ENCODE measurements around the gene NLRP7.
"Not testable (repeated sequence)": the region's sequence is repeated elsewhere in the genome, so short reads cannot be mapped to it uniquely, and the experiment has no call there.

NLRP7 gene

GRCh38 chr19:54916822-54917221 is 30.5 kb downstream of the NLRP7 start:
- no peaks in the 10 kb centered on the region for H3K79me2 ChIP-seq (ENCODE audit: insufficient read depth, low read length)
- no peaks in the 10 kb centered on the region for H3K36me3 ChIP-seq (ENCODE audit: low read length)
- H2AFZ ChIP-seq (ENCODE audit: low read depth, low read length, severe bottlenecking): no peak overlapping the region

GRCh38 chr19:54907899-54908298 is 39.4 kb downstream of the NLRP7 start:
- H3K4me3 ChIP-seq (ENCODE audit: insufficient read depth, low read length, poor library complexity, severe bottlenecking); H3F3A ChIP-seq (ENCODE audit: insufficient read depth); H3K9ac ChIP-seq (ENCODE audit: low read length); H4K20me1 ChIP-seq (ENCODE audit: low read depth, low read length); H3K9me2 ChIP-seq (replicated peaks; ENCODE audit: insufficient read depth, low read length); H2AFZ ChIP-seq (ENCODE audit: low read depth, low read length, severe bottlenecking); H3K27me3 ChIP-seq (ENCODE audit: low read length); H3K27ac ChIP-seq (ENCODE audit: low read depth, low read length); H3K4me2 ChIP-seq (ENCODE audit: low read depth, low read length, poor library complexity, severe bottlenecking); H3K36me3 ChIP-seq (ENCODE audit: low read length); H3K79me2 ChIP-seq (ENCODE audit: insufficient read depth, low read length); H3K9me3 ChIP-seq (ENCODE audit: insufficient read depth, low read length): not testable (repeated sequence)

More at GRCh38 chr19:54916822-54917221, 30.5 kb downstream of the NLRP7 start:
- no peak overlapping the region for H3K4me2 ChIP-seq (ENCODE audit: low read depth, low read length, poor library complexity, severe bottlenecking)
- peaks cover 9% of the 10 kb centered on the region; the same call in 1 of the 2 replicates for H3F3A ChIP-seq (ENCODE audit: insufficient read depth)
- no peaks in the 10 kb centered on the region for H4K20me1 ChIP-seq (ENCODE audit: low read depth, low read length)
- H3K4me3 ChIP-seq (ENCODE audit: insufficient read depth, low read length, poor library complexity, severe bottlenecking): no peak overlapping the region
- H3K9me2 ChIP-seq (replicated peaks; ENCODE audit: insufficient read depth, low read length): no peaks in the 10 kb centered on the region
- no peaks in the 10 kb centered on the region for H3K27me3 ChIP-seq (ENCODE audit: low read length)
- no peak overlapping the region for H3K9ac ChIP-seq (ENCODE audit: low read length)
- no peaks in the 10 kb centered on the region for H3K9me3 ChIP-seq (ENCODE audit: insufficient read depth, low read length)
- no peak overlapping the region for H3K27ac ChIP-seq (ENCODE audit: low read depth, low read length)
- TF ChIP-seq EZH2phosphoT487 (conservative IDR thresholded peaks at IDR 0.05; ENCODE audit: low read length): no peak
- TF ChIP-seq CTCF (IDR thresholded peaks at IDR 0.05; ENCODE audit: insufficient read depth, low read length, poor library complexity, severe bottlenecking): no peak

- no peak overlapping the region for H3K4me2 ChIP-seq (ENCODE audit: low read depth, low read length, poor library complexity, severe bottlenecking)
- no peak overlapping the region for H2AFZ ChIP-seq (ENCODE audit: low read depth, low read length, severe bottlenecking)
- no peaks in the 10 kb centered on the region for H3K79me2 ChIP-seq (ENCODE audit: insufficient read depth, low read length)
- no peaks in the 10 kb centered on the region for H3F3A ChIP-seq (ENCODE audit: insufficient read depth)
- H3K36me3 ChIP-seq (ENCODE audit: low read length): no peaks in the 10 kb centered on the region
- H3K27ac ChIP-seq (ENCODE audit: low read depth, low read length): no peak overlapping the region
- H3K9me2 ChIP-seq (replicated peaks; ENCODE audit: insufficient read depth, low read length): no peaks in the 10 kb centered on the region
- no peak overlapping the region for H3K9ac ChIP-seq (ENCODE audit: low read length)
- no peaks in the 10 kb centered on the region for H3K27me3 ChIP-seq (ENCODE audit: low read length)
- H3K9me3 ChIP-seq (ENCODE audit: insufficient read depth, low read length): no peaks in the 10 kb centered on the region
- H3K4me3 ChIP-seq (ENCODE audit: insufficient read depth, low read length, poor library complexity, severe bottlenecking): no peak overlapping the region
- H4K20me1 ChIP-seq (ENCODE audit: low read depth, low read length): no peaks in the 10 kb centered on the region
- no peak for TF ChIP-seq CTCF (IDR thresholded peaks at IDR 0.05; ENCODE audit: insufficient read depth, low read length, poor library complexity, severe bottlenecking)
- TF ChIP-seq EZH2phosphoT487 (conservative IDR thresholded peaks at IDR 0.05; ENCODE audit: low read length): no peak
These were observed 40.5 kb downstream of the NLRP7 start for GRCh38 chr19:54906819-54907218.

GRCh38 chr19:54905803-54906511 is 41.4 kb downstream of the NLRP7 start, which contains the start of gene NCR1:
Gene NCR1 (plus strand): TSS chr19:54906148. CDS start chr19:54906188, 40 bp downstream.
- Histone ChIP-seq H3K79me2 (ENCODE audit: insufficient read depth, low read length) (no peaks in the 10 kb centered on the region), H2AFZ (ENCODE audit: low read depth, low read length, severe bottlenecking) (no peak within 1 kb of the TSS), H3K9me2 (replicated peaks; ENCODE audit: insufficient read depth, low read length) (no peaks in the 10 kb centered on the region)

More at GRCh38 chr19:54905803-54906511, 41.4 kb downstream of the NLRP7 start, which contains the start of gene NCR1:
- Histone ChIP-seq H3K4me3 (ENCODE audit: insufficient read depth, low read length, poor library complexity, severe bottlenecking) (no peak within 1 kb of the TSS), H3K9ac (ENCODE audit: low read length) (no peak within 1 kb of the TSS), H3K9me3 (ENCODE audit: insufficient read depth, low read length) (no peaks in the 10 kb centered on the region), H4K20me1 (ENCODE audit: low read depth, low read length) (no peaks in the 10 kb centered on the region), H3K27me3 (ENCODE audit: low read length) (no peaks in the 10 kb centered on the region), H3F3A (ENCODE audit: insufficient read depth) (no peaks in the 10 kb centered on the region), H3K27ac (ENCODE audit: low read depth, low read length) (no peak within 1 kb of the TSS), H3K36me3 (ENCODE audit: low read length) (no peaks in the 10 kb centered on the region), H3K4me2 (ENCODE audit: low read depth, low read length, poor library complexity, severe bottlenecking) (no peak within 1 kb of the TSS)
- TF ChIP-seq CTCF (IDR thresholded peaks at IDR 0.05; ENCODE audit: insufficient read depth, low read length, poor library complexity, severe bottlenecking): no peak
- TF ChIP-seq EZH2phosphoT487 (conservative IDR thresholded peaks at IDR 0.05; ENCODE audit: low read length): no peak
